ENCODE data around the gene LCN15.

GRCh38 chr9:136713550-136713949 lies 50.8 kb downstream of the LCN15 start:
- no peak for TF ChIP-seq EZH2 (IDR thresholded peaks at IDR 0.05; ENCODE audit: borderline replicate concordance, insufficient read depth, low read length, poor library complexity, severe bottlenecking)
- TF ChIP-seq CTCF (IDR thresholded peaks at IDR 0.05; ENCODE audit: poor library complexity, severe bottlenecking), result no peak
- TF ChIP-seq POLR2AphosphoS5 (IDR thresholded peaks at IDR 0.05), result no peak
